Mammary epithelial cell (primary cell): ENCODE results near the gene ADRA2A.

Experiments used
- CTCF ChIP-seq, 2 donors: IDR thresholded peaks in 1 of 2; conservative IDR thresholded peaks in 1 of 2; 2 replicates each; pipeline ENCODE4 v1.5.1; 2011 to 2012; ENCODE audit warnings: inconsistent platforms in 2 of 2, low read length in 2 of 2, mild to moderate bottlenecking in 2 of 2, control low read depth in 1 of 2, low read depth in 1 of 2; ENCODE audit not compliant: insufficient read depth in 1 of 2; ENCODE audit errors: extremely low read depth in 1 of 2
- EZH2 ChIP-seq: IDR thresholded peaks from 2 replicates; pipeline ENCODE4 v1.6.1; 2012; ENCODE audit warnings: low read length, inconsistent platforms, borderline replicate concordance

GRCh38 chr10:111072232-111072631 is 4.6 kb upstream of the ADRA2A start:
- no peak for TF ChIP-seq CTCF (conservative IDR thresholded peaks at IDR 0.05 in 1 of 2, IDR thresholded peaks at IDR 0.05 in 1 of 2; ENCODE audit: extremely low read depth in 1 of 2, insufficient read depth in 1 of 2, low read depth in 1 of 2, low read length in 2 of 2)
- TF ChIP-seq EZH2 = no peak
